OCI-LY3 (cell line): ENCODE measurements around the gene RABAC1.

ENCODE experiments used
- EZH2phosphoT487 ChIP-seq: fragments of 200-600 bp; shearing (Covaris generic); IDR thresholded peaks from 2 replicates; pipeline ENCODE4 v1.6.1; 2018; ENCODE audit warnings: antibody characterized with exemption, mixed run types, low read depth
- TF ChIP-seq, protein P1 (sequence below): fragments of 200-600, 300-600 bp; sonication (generic); IDR thresholded peaks from 2 replicates; pipeline ENCODE4 v1.5.1; 2014; ENCODE audit warnings: antibody characterized with exemption, low read length, low read depth

DNA sequence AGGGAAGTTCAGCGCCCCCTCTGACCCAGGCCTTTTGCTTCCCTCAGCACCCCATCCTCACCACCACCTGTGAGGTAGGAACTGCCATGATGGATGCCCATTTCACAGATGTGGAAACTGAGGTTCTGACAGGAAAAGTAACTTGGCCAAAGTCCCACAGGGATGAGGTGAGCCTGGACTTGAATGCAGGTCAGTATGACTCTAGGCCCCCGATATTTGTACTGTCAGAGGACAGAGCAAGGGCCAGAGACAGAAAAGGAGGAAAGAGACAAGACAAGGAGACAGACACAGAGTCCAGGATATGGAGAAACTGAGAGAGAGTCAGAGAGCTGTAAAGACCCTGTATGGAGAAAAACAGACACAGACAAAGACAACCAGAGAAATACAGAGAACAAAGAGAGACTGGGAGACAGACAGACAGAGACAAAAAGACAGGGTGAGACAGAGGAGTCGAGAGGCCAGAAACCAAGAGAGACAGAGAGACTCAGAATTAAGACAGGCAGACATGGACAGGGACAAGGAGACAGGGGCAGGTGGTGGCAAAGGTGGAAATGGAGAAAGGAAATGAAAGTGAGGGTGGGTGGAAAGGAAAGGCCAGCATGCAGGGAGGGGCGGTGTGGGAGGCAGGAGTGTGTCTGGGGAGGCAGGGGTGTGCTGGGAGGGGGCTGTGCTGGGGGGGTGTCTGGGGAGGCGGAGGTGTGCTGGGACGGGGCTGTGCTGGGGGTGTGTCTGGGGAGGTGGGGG is 35.9 kb downstream of the RABAC1 start:
- no peak for TF ChIP-seq EZH2phosphoT487
- TF ChIP-seq, protein P1, sequence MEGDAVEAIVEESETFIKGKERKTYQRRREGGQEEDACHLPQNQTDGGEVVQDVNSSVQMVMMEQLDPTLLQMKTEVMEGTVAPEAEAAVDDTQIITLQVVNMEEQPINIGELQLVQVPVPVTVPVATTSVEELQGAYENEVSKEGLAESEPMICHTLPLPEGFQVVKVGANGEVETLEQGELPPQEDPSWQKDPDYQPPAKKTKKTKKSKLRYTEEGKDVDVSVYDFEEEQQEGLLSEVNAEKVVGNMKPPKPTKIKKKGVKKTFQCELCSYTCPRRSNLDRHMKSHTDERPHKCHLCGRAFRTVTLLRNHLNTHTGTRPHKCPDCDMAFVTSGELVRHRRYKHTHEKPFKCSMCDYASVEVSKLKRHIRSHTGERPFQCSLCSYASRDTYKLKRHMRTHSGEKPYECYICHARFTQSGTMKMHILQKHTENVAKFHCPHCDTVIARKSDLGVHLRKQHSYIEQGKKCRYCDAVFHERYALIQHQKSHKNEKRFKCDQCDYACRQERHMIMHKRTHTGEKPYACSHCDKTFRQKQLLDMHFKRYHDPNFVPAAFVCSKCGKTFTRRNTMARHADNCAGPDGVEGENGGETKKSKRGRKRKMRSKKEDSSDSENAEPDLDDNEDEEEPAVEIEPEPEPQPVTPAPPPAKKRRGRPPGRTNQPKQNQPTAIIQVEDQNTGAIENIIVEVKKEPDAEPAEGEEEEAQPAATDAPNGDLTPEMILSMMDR, result no peak
